Ishikawa (cell line): ENCODE data around the gene HCST.
A peak's percentile ranks its signal among the peaks of the same experiment; 100 is the strongest.

Source experiments
- CEBPB ChIP-seq: IDR thresholded peaks from 2 replicates; pipeline ENCODE4 v1.6.1; 2012
- CREB1 ChIP-seq: IDR thresholded peaks from 2 replicates; pipeline ENCODE4 v1.6.1; 2012; ENCODE audit warnings: low read depth
- EGR1 ChIP-seq: IDR thresholded peaks from 2 replicates; pipeline ENCODE4 v1.6.1; 2012
- EP300 ChIP-seq: IDR thresholded peaks from 2 replicates; pipeline ENCODE4 v1.6.1; 2012; ENCODE audit warnings: borderline replicate concordance
- FOXM1 ChIP-seq: IDR thresholded peaks from 2 replicates; pipeline ENCODE4 v1.6.1; 2012; ENCODE audit warnings: low read depth, borderline replicate concordance
- RAD21 ChIP-seq: IDR thresholded peaks from 2 replicates; pipeline ENCODE4 v1.6.1; 2012; ENCODE audit warnings: low read depth
- REST ChIP-seq: IDR thresholded peaks from 2 replicates; pipeline ENCODE4 v1.6.1; 2012; ENCODE audit warnings: low read depth, mild to moderate bottlenecking
- TAF1 ChIP-seq: IDR thresholded peaks from 2 replicates; pipeline ENCODE4 v1.6.1; 2012; ENCODE audit warnings: low read depth, mild to moderate bottlenecking
- TCF12 ChIP-seq: IDR thresholded peaks from 2 replicates; pipeline ENCODE4 v1.6.1; 2012; ENCODE audit warnings: low read depth
- TEAD4 ChIP-seq: IDR thresholded peaks from 2 replicates; pipeline ENCODE4 v1.6.1; 2012
- USF1 ChIP-seq: IDR thresholded peaks from 2 replicates; pipeline ENCODE4 v1.6.1; 2012
- YY1 ChIP-seq: IDR thresholded peaks from 2 replicates; pipeline ENCODE4 v1.6.1; 2012; ENCODE audit warnings: low read depth
- ZBTB7A ChIP-seq: IDR thresholded peaks from 2 replicates; pipeline ENCODE4 v1.6.1; 2012; ENCODE audit warnings: low read depth
- TF ChIP-seq, protein P1 (sequence below): IDR thresholded peaks from 2 replicates; pipeline ENCODE4 v1.6.1; 2012

The HCST gene, protein sequence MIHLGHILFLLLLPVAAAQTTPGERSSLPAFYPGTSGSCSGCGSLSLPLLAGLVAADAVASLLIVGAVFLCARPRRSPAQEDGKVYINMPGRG

GRCh38 chr19:35901854-35902661, at the start of gene HCST:
HCST (plus strand) TSS chr19:35902529; CDS start chr19:35902594, 65 bp downstream.
- TF ChIP-seq RAD21 = no peak
- TF ChIP-seq ZBTB7A = no peak
- no peak for TF ChIP-seq CEBPB
- TF ChIP-seq USF1 = no peak

GRCh38 chr19:35853038-35853756, 49.1 kb upstream of the HCST start:
- TF ChIP-seq EGR1 = no peak
- TF ChIP-seq ZBTB7A = no peak
- TF ChIP-seq TEAD4 = no peak
- no peak for TF ChIP-seq TCF12
- TF ChIP-seq YY1 = no peak
- no peak for TF ChIP-seq USF1
- TF ChIP-seq RAD21 = no peak
- no peak for TF ChIP-seq CEBPB
- TF ChIP-seq FOXM1 = no peak

- TF ChIP-seq EP300 = no peak
- no peak for TF ChIP-seq TCF12
- TF ChIP-seq CEBPB = no peak
- TF ChIP-seq, protein P1, sequence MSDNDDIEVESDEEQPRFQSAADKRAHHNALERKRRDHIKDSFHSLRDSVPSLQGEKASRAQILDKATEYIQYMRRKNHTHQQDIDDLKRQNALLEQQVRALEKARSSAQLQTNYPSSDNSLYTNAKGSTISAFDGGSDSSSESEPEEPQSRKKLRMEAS = no peak
- no peak for TF ChIP-seq YY1
- no peak for TF ChIP-seq FOXM1
- no peak for TF ChIP-seq CREB1
- peak; percentile 93; the same call in 1 of the 2 replicates for TF ChIP-seq ZBTB7A
Observed at GRCh38 chr19:35856546-35857149, 45.7 kb upstream of the HCST start, which contains the start of gene KIRREL2. KIRREL2 (plus strand) TSS chr19:35856911; CDS start chr19:35857120, 209 bp downstream.

GRCh38 chr19:35858311-35858710, 44.0 kb upstream of the HCST start:
- TF ChIP-seq, protein P1 = no peak
- no peak for TF ChIP-seq EP300
- no peak for TF ChIP-seq TEAD4
- TF ChIP-seq FOXM1 = no peak
- no peak for TF ChIP-seq CEBPB
- no peak for TF ChIP-seq EGR1
- no peak for TF ChIP-seq REST

DNA sequence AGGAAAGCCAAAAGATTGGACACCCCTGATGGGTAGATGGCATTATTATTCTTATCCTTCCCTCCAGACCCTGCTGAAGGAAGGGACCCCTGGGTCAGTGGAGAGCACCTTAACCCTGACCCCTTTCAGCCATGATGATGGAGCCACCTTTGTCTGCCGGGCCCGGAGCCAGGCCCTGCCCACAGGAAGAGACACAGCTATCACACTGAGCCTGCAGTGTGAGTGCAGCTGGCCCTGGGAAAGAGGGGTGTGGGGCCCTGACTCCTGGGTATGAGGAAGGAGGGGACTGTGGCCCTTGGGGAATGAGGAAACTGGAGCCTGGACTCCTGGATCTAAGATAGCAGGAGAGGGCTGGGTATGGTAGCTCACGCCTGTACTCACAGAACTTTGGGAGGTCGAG, 42.9 kb upstream of the HCST start:
- no peak for TF ChIP-seq TAF1

GRCh38 chr19:35860436-35860817, 41.9 kb upstream of the HCST start:
- TF ChIP-seq, protein P1 = no peak
- TF ChIP-seq FOXM1 (no peak), ZBTB7A (no peak), TAF1 (no peak), USF1 (no peak)
